Right lobe of liver (tissue), 6 donors: Measurements from ENCODE around the gene APOA4. TPM values are rescaled to one million over a fixed set of nuclear protein-coding genes. Genes with fewer than 3 reads are reported as not detected.

Source experiments
- ATAC-seq, 4 donors: fragments of 200-7000 bp; cut with Tn5 transposase; one replicate each; pipeline ENCODE4 v1.9.1; 2020; ENCODE audit warnings: mild to moderate bottlenecking in 4 of 4, moderate library complexity in 4 of 4
- DNase-seq, 3 donors: peaks; one replicate each; pipeline ENCODE4 v3.0.0-alpha.2; 2020
- H3K27ac ChIP-seq, 3 donors: fragments of 200-600 bp; one replicate each; pipeline ENCODE4 v1.8.0; 2022
- H3K27me3 ChIP-seq, 2 donors: fragments of 200-600 bp; one replicate each; pipeline ENCODE4 v1.8.0; 2022
- H3K36me3 ChIP-seq, 4 donors: fragments of 200-600 bp; sonication (generic) in 1 of 4; one replicate each; pipeline versions ENCODE4 v1.5.1 to v1.8.0; 2017 to 2022; ENCODE audit warnings: control low read depth in 1 of 4
- H3K4me1 ChIP-seq, 4 donors: fragments of 200-600 bp; sonication (generic) in 1 of 4; one replicate each; pipeline versions ENCODE4 v1.5.1 to v1.8.0; 2017 to 2022; ENCODE audit warnings: control low read depth in 1 of 4
- H3K4me3 ChIP-seq, 3 donors: fragments of 200-600 bp; one replicate each; pipeline ENCODE4 v1.8.0; 2022
- H3K9me3 ChIP-seq, 4 donors: fragments of 200-600 bp; sonication (generic) in 1 of 4; one replicate each; pipeline versions ENCODE4 v1.5.1 to v1.8.0; 2017 to 2022; ENCODE audit warnings: control low read depth in 1 of 4
- POLR2A ChIP-seq: fragments of 450-650 bp; IDR thresholded peaks from one replicate; pipeline ENCODE4 v1.6.1; 2017; ENCODE audit warnings: antibody characterized with exemption, mild to moderate bottlenecking
- WGBS: methylation state at CpG from one replicate; pipeline ENCODE4 v1.1.6; 2018; ENCODE audit warnings: low coverage, low lambda C conversion rate; ENCODE audit not compliant: insufficient coverage; ENCODE audit errors: missing lambda C conversion rate; 5-methylcytosine and 5-hydroxymethylcytosine counted together
- intact Hi-C, 2 donors: fragments of 100-400 bp; cut with DNase I; formaldehyde crosslinking; loops; one replicate each; pipeline versions ENCODE4 v1.11.2 to v1.14.1; 2022
- total RNA-seq, 6 experiments: library from RNA; depleted of rRNA in 2 of 6; stranded (reverse); fragments of >200 nt in 2 of 6; fragmentation: NEBNext Ultra II Directional in 3 of 6; extraction: Animal tissue kit (Norgen Biotek cat#: 25700) in 3 of 6; gene quantifications; one replicate each; pipeline versions ENCODE4 v1.1.0 to v1.2.4, GENCODE V29; 2016 to 2023
- TF ChIP-seq, protein P1 (sequence below), 4 donors: fragments of 200-600 bp in 3 of 4; fragments of 450-650 bp in 1 of 4; IDR thresholded peaks; one replicate each; pipeline versions ENCODE4 v1.5.1 to v1.8.0; 2016 to 2022; ENCODE audit warnings: antibody characterized with exemption in 4 of 4, mild to moderate bottlenecking in 2 of 4
- donor health status: DM: no; HTN: yes; CAD: no.
- donor health status: DM: no; HTN: no; CAD: no.
- donor health status: DM: no; HTN: no; CAD: no.
- donor health status: DM: no; HTN: yes; CAD: no.
- donor health status: DM: no; HTN: yes; CAD: no.

The APOA4 gene
- total RNA-seq, 6 experiments from 2014 or later, result 21.9 to 1,288 (median 117) TPM

DNA sequence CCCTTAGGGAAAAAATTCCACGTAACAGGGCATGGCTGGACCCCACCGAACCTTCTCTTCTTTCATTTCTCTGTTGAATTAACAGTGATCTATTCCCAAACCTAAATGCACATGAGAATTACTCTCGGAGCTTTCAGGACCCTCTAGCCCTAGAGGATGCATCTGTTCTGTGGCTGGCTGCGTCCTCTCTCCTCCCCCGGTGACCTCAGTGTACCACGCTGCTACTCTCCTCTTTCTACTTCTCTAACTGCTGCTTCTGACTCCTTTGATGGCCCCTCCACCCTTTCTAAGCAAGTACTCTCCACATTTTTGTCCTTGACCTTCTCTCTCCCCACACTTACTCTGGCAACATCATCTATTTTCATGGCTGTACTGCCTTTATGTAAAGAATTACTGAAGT, 26.4 kb upstream of the APOA4 start:
- Histone ChIP-seq H3K27me3 (no peaks in the 10 kb centered on the region), H3K9me3 (no peaks in the 10 kb centered on the region), H3K27ac (no peak overlapping the region), H3K4me1 (peaks cover 0 to 16% (median 6%) of the 10 kb centered on the region in 4 donors), H3K36me3 (peaks cover 0 to 41% (median 15%) of the 10 kb centered on the region in 4 donors), H3K4me3 (no peak overlapping the region)
- no peak for TF ChIP-seq POLR2A
- TF ChIP-seq, protein P1, sequence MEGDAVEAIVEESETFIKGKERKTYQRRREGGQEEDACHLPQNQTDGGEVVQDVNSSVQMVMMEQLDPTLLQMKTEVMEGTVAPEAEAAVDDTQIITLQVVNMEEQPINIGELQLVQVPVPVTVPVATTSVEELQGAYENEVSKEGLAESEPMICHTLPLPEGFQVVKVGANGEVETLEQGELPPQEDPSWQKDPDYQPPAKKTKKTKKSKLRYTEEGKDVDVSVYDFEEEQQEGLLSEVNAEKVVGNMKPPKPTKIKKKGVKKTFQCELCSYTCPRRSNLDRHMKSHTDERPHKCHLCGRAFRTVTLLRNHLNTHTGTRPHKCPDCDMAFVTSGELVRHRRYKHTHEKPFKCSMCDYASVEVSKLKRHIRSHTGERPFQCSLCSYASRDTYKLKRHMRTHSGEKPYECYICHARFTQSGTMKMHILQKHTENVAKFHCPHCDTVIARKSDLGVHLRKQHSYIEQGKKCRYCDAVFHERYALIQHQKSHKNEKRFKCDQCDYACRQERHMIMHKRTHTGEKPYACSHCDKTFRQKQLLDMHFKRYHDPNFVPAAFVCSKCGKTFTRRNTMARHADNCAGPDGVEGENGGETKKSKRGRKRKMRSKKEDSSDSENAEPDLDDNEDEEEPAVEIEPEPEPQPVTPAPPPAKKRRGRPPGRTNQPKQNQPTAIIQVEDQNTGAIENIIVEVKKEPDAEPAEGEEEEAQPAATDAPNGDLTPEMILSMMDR (IDR thresholded peaks at IDR 0.05), result no peak
- intact Hi-C loops, result no loop called here
- DNase-seq (no peak), ATAC-seq (no peak)
- 75% methylated on average over 4 of the region's 6 CpGs for WGBS

DNA sequence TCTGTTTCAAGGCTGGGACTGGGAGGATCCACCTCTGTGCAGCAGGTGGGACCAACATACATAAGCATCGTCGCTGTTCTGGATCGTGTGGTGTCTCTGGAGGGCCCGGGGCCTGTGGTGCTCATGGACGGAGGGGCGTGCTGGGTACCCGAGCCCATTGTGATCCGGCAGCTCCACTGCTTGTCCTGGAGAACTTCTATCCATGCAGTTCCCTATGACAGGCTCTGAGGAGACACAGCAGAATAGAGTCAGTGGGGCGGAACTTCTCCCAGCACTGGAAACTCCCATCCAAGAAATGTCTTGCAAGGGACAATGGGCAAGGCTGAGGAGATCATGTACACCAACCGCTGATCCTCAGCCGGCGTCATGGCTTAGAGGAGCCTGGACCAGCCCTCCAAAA, 26.0 kb upstream of the APOA4 start:
- intact Hi-C loops, result no loop called here
- ATAC-seq (no peak), DNase-seq (no peak)
- H3K4me1 ChIP-seq, result peaks cover 0 to 16% (median 6%) of the 10 kb centered on the region in 4 donors
- WGBS, result 100% methylated on average over 1 of the region's 12 CpGs
- H3K4me3 ChIP-seq, result no peak overlapping the region
- peaks cover 0 to 43% (median 15%) of the 10 kb centered on the region in 4 donors for H3K36me3 ChIP-seq
- H3K27ac ChIP-seq, result no peak overlapping the region
- TF ChIP-seq, protein P1 (IDR thresholded peaks at IDR 0.05), result no peak
- no peak for TF ChIP-seq POLR2A
- no peaks in the 10 kb centered on the region for H3K9me3 ChIP-seq
- no peaks in the 10 kb centered on the region for H3K27me3 ChIP-seq

DNA sequence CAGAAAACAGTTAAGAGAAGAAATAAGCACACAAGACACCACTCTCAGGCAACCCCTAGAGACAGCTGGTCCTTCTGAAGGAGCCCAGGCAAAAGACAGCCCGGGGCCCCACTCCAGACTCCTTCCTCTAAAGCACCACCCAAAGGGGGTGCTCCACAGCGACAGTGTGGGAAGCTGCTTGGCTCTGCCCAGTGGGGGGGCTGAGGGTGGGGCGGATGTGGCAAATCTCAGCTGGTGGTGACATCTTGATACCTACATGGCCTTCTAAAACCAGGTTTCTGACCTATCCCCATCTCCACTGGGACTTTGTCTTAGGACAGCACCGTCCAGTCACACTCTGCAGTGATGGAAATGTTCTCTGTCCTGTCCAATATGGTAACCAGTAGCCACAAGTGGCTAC, 24.5 kb upstream of the APOA4 start:
- H3K27ac ChIP-seq, result no peak overlapping the region
- TF ChIP-seq, protein P1 (IDR thresholded peaks at IDR 0.05), result no peak
- no peak for TF ChIP-seq POLR2A
- H3K27me3 ChIP-seq, result no peaks in the 10 kb centered on the region
- 100% methylated on average over 1 of the region's 4 CpGs for WGBS
- intact Hi-C loops, result no loop called here
- H3K9me3 ChIP-seq, result no peaks in the 10 kb centered on the region
- H3K36me3 ChIP-seq, result peaks cover 0 to 49% (median 15%) of the 10 kb centered on the region in 4 donors
- peaks cover 0 to 7% (median 3%) of the 10 kb centered on the region in 4 donors for H3K4me1 ChIP-seq
- DNase-seq (no peak), ATAC-seq (no peak)
- H3K4me3 ChIP-seq, result no peak overlapping the region

DNA sequence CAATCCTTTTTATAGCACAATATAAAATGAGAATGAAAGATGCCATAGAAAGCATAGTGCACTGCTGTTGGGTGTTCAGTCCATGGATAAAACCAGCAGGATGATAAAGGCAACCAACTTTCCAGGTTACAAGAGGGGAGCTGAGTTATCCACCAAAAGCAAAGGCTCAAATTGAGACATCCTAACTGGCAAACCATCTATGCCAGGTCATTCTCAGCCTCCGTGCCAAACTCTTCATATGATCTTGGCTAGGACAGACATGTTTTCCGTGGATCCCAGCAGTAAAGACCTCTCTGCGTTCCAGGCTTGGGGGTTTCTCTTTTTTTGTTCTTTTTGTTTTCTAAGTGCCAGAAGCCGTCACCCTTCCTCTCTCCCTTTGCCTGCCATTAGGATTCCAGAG, 21.6 kb upstream of the APOA4 start:
- intact Hi-C loops, result no loop called here
- no peak overlapping the region for H3K27ac ChIP-seq
- H3K4me3 ChIP-seq, result no peak overlapping the region
- peaks cover 0 to 49% (median 15%) of the 10 kb centered on the region in 4 donors for H3K36me3 ChIP-seq
- H3K9me3 ChIP-seq, result no peaks in the 10 kb centered on the region
- 75% methylated on average over 4 of the region's 4 CpGs for WGBS
- ATAC-seq (no peak), DNase-seq (no peak)
- no peaks in the 10 kb centered on the region for H3K27me3 ChIP-seq
- TF ChIP-seq POLR2A, result no peak
- TF ChIP-seq, protein P1 (IDR thresholded peaks at IDR 0.05), result no peak
- peaks cover 0 to 16% (median 8%) of the 10 kb centered on the region in 4 donors for H3K4me1 ChIP-seq

DNA sequence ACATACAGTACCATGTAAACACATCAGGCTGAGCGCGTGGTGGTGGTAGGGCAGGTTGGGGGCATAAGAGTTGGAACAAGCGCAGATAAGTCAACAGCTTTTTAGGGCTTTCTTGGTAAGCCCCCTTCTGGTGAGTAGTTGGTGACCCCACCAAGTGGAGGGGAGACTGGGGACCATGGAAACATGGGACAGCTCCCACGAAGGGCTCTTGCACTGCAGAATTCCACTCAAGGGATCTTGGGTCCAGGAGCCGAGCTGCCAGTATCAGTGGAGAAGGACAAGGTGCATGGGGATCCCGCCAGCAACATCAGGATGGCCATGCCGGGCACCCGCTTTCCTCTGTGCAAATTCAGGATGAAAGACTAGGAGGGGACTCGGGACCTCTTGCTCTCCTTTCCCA, 20.6 kb upstream of the APOA4 start:
- no peaks in the 10 kb centered on the region for H3K27me3 ChIP-seq
- DNase-seq (no peak), ATAC-seq (no peak)
- H3K36me3 ChIP-seq, result peaks cover 0 to 44% (median 12%) of the 10 kb centered on the region in 4 donors
- peaks cover 0 to 26% (median 12%) of the 10 kb centered on the region in 4 donors for H3K4me1 ChIP-seq
- 87% methylated on average over 5 of the region's 9 CpGs for WGBS
- H3K27ac ChIP-seq, result no peak overlapping the region
- intact Hi-C loops, result no loop called here
- H3K9me3 ChIP-seq, result no peaks in the 10 kb centered on the region
- no peak overlapping the region for H3K4me3 ChIP-seq
- TF ChIP-seq POLR2A, result no peak
- TF ChIP-seq, protein P1 (IDR thresholded peaks at IDR 0.05), result no peak
